Neural cell (in vitro differentiated cells): ENCODE data around the gene RERE.

Experiments
- CTCF ChIP-seq: fragments of 450-650 bp; IDR thresholded peaks from 2 replicates; pipeline ENCODE4 v1.5.1; 2014; ENCODE audit warnings: antibody characterized with exemption, mild to moderate bottlenecking, moderate library complexity; ENCODE audit not compliant: poor library complexity, severe bottlenecking
- EP300 ChIP-seq: fragments of 450-650 bp; conservative IDR thresholded peaks from 2 replicates; pipeline ENCODE4 v1.6.1; 2014; ENCODE audit warnings: antibody characterized with exemption, mild to moderate bottlenecking, moderate library complexity; ENCODE audit not compliant: poor library complexity, severe bottlenecking
- EZH2 ChIP-seq: fragments of 200-600, 300-800 bp; shearing (Covaris generic), sonication (generic); IDR thresholded peaks from 2 replicates; pipeline ENCODE4 v1.6.1; 2014; ENCODE audit warnings: antibody characterized with exemption, low read length, borderline replicate concordance, mild to moderate bottlenecking; ENCODE audit not compliant: insufficient read depth, poor library complexity, severe bottlenecking
- MXI1 ChIP-seq: fragments of 450-650 bp; conservative IDR thresholded peaks from 2 replicates; pipeline ENCODE4 v1.6.1; 2014; ENCODE audit warnings: antibody characterized with exemption, mild to moderate bottlenecking; ENCODE audit not compliant: poor library complexity, severe bottlenecking
- POLR2AphosphoS5 ChIP-seq: IDR thresholded peaks from 2 replicates; pipeline ENCODE4 v1.6.1; 2012
- REST ChIP-seq: IDR thresholded peaks from 2 replicates; pipeline ENCODE4 v1.6.1; 2012; ENCODE audit warnings: borderline replicate concordance
- SMC3 ChIP-seq: fragments of 450-650 bp; conservative IDR thresholded peaks from 2 replicates; pipeline ENCODE4 v1.6.1; 2014; ENCODE audit warnings: antibody characterized with exemption, mild to moderate bottlenecking, moderate library complexity; ENCODE audit not compliant: poor library complexity

GRCh38 chr1:8571200-8571984 lies 246.0 kb downstream of the RERE start:
- TF ChIP-seq CTCF (peak; percentile 47), POLR2AphosphoS5 (no peak), EP300 (no peak), SMC3 (no peak), EZH2 (no peak), REST (no peak), MXI1 (no peak)
